Subcutaneous adipose tissue (tissue), 4 donors: ENCODE measurements around the gene ACSM2B. TPM values are rescaled to one million over a fixed set of nuclear protein-coding genes. Genes with fewer than 3 reads are reported as not detected.

Experiments
- total RNA-seq, 4 donors: library from RNA; depleted of rRNA; stranded (reverse); fragments of >200 nt; gene quantifications; one replicate each; pipeline ENCODE4 v1.1.0, GENCODE V29; 2016
- TF ChIP-seq, protein P1 (sequence below): fragments of 450-650 bp; IDR thresholded peaks from one replicate; pipeline ENCODE4 v1.5.1; 2016; ENCODE audit warnings: low read depth, mild to moderate bottlenecking, control low read depth, antibody characterized with exemption, moderate library complexity

The ACSM2B gene
- total RNA-seq, 4 donors from 2014 or later, result not detected

DNA sequence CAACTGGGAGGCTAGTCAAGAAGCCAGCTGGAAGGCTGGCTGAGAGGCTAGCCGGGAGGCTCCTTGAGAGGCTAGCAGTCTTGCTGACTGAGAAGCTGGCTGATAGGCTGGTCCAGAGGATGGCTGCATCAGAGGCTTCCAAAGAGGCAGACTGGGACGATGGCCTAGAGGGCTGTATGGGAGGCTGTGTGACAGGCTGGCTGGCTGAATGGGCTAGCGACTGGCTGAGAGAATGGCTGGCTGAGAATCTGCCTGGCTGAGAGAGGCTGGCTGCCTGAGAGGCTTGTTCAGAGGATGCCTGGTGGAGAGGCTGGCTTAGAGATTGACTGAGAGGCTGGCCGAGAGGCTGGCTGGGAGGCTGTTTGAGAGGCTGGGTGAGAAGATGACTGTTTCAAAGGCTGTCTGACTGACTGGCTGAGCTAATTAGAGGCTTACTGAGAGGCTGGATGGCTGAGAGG lies 34.8 kb upstream of the ACSM2B start:
- TF ChIP-seq, protein P1, sequence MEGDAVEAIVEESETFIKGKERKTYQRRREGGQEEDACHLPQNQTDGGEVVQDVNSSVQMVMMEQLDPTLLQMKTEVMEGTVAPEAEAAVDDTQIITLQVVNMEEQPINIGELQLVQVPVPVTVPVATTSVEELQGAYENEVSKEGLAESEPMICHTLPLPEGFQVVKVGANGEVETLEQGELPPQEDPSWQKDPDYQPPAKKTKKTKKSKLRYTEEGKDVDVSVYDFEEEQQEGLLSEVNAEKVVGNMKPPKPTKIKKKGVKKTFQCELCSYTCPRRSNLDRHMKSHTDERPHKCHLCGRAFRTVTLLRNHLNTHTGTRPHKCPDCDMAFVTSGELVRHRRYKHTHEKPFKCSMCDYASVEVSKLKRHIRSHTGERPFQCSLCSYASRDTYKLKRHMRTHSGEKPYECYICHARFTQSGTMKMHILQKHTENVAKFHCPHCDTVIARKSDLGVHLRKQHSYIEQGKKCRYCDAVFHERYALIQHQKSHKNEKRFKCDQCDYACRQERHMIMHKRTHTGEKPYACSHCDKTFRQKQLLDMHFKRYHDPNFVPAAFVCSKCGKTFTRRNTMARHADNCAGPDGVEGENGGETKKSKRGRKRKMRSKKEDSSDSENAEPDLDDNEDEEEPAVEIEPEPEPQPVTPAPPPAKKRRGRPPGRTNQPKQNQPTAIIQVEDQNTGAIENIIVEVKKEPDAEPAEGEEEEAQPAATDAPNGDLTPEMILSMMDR, result no peak

DNA sequence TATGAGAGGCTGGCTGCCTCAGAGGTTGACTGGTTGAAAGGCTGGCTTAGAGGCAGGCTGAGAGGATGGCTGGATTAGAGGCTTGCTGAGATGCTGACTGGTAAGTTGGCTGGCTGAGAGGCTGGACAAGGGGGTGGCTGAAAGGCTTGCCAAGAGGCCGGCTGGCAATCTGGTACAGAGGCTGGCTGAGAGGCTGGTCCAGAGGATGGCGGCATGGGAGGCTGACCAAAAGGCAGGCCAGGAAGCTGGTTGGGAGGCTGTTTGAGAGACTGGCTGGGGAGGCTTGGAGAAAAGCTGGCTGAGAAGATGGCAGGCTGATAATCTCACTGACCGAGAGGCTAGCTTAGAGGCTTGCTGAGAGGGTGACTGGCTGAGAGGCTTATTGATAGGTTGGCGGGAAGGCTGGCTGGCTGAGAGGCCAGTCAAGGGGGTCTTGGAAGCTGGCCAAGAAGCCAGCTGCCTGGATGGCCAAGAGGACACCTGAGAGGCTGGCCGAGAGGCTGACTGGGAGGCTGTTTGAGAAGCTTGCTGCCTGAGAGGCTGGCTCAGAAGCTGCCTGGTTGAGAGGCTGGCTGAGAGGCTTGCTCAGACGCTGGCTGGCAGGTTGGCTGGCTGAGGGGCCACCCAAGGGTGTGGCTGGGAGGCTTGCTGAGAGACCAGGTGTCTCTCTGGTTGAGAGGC lies 34.2 kb upstream of the ACSM2B start:
- TF ChIP-seq, protein P1, result no peak

DNA sequence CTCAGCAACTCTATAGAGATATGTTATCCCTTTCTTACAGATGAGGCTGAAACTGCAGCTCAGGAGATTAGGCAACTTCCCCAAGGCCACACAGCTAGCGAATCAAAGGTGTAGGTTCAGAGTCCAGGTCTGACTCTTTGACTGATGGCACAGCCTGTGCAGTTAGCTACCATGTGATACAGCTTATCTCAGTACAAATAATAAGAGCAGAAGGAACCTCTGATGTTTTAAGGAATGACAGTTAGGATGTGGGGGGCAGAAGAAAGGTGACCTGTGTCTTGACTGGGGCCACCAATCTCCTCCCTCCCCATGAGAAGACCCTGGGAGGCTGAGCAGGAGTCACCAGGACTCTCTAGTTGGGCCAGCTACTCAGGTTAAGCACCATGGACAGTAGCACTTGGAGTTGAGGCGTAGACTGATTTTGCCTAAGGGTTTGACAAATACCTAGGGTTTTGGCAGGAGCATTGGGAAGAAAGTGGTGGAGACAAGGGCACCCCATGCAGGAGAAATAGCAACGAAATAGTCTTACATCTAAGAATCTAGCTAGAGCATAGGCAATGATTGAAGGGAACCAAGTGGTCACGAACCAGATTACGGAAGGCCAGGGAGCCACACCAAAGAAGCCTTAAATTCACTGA lies 22.8 kb upstream of the ACSM2B start:
- TF ChIP-seq, protein P1, result no peak

DNA sequence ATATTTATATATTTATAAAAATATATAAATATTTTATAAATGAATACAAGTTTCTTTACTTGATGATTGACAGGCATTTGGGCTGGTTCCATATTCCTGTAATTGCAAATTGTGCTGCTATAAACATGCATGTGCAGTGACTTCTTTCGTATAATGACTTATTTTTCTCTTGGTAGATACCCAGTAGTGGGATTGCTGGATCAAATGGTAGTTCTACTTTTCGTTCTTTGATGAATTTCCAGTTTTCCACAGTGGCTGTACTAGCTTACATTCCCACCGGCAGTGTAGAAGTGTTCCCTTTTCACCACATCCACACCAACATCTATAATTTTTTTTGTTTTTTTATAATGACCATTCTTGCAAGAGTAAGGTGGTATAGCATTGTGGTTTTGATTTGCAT lies 7.8 kb downstream of the ACSM2B start:
- TF ChIP-seq, protein P1, result no peak

DNA sequence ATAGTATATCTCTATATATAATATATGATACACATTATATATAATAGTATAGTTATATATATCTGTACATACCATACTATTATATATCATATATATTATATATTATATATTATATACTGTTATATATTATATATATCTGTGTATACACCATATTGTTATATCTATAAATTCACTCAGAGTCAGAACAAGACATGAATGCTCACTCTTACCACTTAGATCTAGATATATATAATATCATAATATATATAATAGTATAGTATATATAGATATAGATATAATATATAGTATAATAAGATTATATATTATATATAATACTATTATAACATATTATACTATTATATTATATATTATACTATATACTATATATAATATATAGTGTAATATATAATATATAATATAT lies 9.3 kb downstream of the ACSM2B start:
- TF ChIP-seq, protein P1, result no peak

DNA sequence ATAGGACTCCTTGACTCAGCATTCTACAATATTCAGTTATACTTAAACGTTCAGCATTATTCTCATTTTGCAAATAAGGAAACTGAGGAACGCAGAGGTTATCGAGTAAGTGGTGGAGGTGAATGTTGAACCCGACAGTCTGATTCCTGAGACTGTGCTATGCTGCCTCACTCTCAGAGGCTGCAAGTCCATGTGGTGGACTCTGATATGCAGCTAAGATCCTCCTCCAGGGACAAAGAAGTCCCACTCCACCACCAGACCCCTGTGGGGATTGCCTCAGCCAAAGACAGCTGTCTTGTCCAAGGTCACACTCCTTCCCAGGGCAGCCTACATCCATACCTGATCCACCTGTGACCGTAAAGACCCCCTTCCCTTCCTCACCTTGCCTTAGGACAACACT lies 37.5 kb downstream of the ACSM2B start:
- TF ChIP-seq, protein P1, result no peak

DNA sequence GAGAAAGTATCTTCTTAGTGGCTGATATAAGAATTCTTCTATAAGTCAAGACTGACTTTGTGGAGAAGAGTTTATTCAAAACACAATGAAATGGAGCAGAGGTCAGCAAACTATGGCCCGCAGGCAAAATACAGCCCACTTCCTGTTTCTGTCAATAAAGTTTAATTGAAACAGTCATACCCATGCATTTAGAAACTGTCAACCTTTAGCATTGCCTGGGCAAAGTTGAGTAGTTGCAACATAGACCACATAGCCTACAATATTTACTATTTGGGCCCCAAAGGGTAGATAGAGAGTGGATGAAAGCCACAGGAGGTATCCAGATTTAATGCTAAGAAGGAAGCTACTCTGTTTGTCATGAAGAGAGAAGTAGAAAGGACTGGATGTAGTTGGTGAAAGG lies 38.0 kb downstream of the ACSM2B start:
- TF ChIP-seq, protein P1, result no peak
